Transverse colon (tissue), 4 donors: ENCODE data around the gene TMEM69.

Experiments used
- POLR2AphosphoS5 ChIP-seq, 3 donors: sonication (generic); formaldehyde crosslinking; IDR thresholded peaks; one replicate each; pipeline ENCODE4 v1.6.1; 2016; ENCODE audit warnings: antibody characterized with exemption in 3 of 3
- TF ChIP-seq, protein P1 (sequence below), 5 experiments: fragments of 200-600 bp in 3 of 5; fragments of 450-650 bp in 2 of 5; sonication (generic) in 3 of 5; IDR thresholded peaks; 1 replicate in 2 of 5; 2 replicates in 3 of 5; pipeline ENCODE4 v1.5.1; 2016 to 2017; ENCODE audit warnings: antibody characterized with exemption in 5 of 5, inconsistent platforms in 3 of 5, mild to moderate bottlenecking in 2 of 5, moderate library complexity in 1 of 5

DNA sequence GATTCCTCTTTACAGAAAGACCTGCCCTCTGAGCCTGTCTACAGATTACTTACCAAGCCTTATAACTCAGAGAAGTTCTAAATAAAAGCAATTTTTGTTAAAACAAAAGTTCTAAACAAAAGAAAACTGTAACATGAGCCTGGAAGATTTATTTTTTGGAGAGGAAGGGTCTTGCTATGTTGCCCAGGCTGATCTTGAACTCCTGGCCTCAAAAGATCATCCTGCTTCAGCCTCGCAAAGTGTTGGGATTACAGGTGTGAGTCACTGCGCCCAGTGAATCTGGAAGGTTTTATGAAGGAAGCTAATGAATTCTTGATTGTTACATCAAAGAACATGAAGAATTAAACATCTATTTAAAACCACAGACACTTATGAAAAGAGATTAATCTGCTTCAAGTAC lies 28.8 kb upstream of the TMEM69 start:
- TF ChIP-seq, protein P1, sequence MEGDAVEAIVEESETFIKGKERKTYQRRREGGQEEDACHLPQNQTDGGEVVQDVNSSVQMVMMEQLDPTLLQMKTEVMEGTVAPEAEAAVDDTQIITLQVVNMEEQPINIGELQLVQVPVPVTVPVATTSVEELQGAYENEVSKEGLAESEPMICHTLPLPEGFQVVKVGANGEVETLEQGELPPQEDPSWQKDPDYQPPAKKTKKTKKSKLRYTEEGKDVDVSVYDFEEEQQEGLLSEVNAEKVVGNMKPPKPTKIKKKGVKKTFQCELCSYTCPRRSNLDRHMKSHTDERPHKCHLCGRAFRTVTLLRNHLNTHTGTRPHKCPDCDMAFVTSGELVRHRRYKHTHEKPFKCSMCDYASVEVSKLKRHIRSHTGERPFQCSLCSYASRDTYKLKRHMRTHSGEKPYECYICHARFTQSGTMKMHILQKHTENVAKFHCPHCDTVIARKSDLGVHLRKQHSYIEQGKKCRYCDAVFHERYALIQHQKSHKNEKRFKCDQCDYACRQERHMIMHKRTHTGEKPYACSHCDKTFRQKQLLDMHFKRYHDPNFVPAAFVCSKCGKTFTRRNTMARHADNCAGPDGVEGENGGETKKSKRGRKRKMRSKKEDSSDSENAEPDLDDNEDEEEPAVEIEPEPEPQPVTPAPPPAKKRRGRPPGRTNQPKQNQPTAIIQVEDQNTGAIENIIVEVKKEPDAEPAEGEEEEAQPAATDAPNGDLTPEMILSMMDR (IDR thresholded peaks at IDR 0.05): no peak
- no peak for TF ChIP-seq POLR2AphosphoS5 (IDR thresholded peaks at IDR 0.05)
